BJ (cell line): ENCODE measurements around the gene EFCAB7. TPM values are rescaled to one million over a fixed set of nuclear protein-coding genes. Genes with fewer than 3 reads are reported as not detected.

Experiments used
- CTCF ChIA-PET: fragments of 350-600 bp; formaldehyde crosslinking; extraction: SDS; loops from one replicate; lab custom pipeline; 2021; ENCODE audit warnings: antibody characterized with exemption, inconsistent platforms; lab: Yijun Ruan, JAX
- POLR2A ChIA-PET: fragments of 300-600 bp; sonication (Branson Sonifier 250); formaldehyde crosslinking; extraction: SDS; loops from one replicate; lab custom pipeline; 2021; ENCODE audit warnings: antibody characterized with exemption; lab: Charles Lee
- DNase-seq: peaks from one replicate; pipeline ENCODE4 v3.0.0-alpha.2; 2011; ENCODE audit warnings: low read depth
- H3K27me3 ChIP-seq: 2 replicates; pipeline ENCODE4 v1.6.0; 2011; ENCODE audit warnings: low read length; ENCODE audit not compliant: control insufficient read depth, insufficient read depth
- H3K36me3 ChIP-seq: 2 replicates; pipeline ENCODE4 v1.5.1; 2011; ENCODE audit warnings: low read length; ENCODE audit not compliant: control insufficient read depth, insufficient read depth
- H3K4me3 ChIP-seq: 2 replicates; pipeline ENCODE4 v1.5.1; 2011; ENCODE audit warnings: low read depth, mild to moderate bottlenecking, control low read depth, low read length
- polyA plus RNA-seq: library from polyadenylated mRNA; depleted of rRNA; stranded (reverse); fragments of >200 nt; gene quantifications from 2 replicates; pipeline ENCODE4 v1.2.3, GENCODE V29; 2011
- TF ChIP-seq, protein P1 (sequence below): IDR thresholded peaks from 2 replicates; pipeline ENCODE4 v1.5.1; 2011; ENCODE audit warnings: low read depth, mild to moderate bottlenecking, control low read depth, inconsistent platforms, low read length, moderate library complexity; ENCODE audit not compliant: insufficient read depth

Gene EFCAB7
- polyA plus RNA-seq, 1 experiment, result 0.98 TPM

DNA sequence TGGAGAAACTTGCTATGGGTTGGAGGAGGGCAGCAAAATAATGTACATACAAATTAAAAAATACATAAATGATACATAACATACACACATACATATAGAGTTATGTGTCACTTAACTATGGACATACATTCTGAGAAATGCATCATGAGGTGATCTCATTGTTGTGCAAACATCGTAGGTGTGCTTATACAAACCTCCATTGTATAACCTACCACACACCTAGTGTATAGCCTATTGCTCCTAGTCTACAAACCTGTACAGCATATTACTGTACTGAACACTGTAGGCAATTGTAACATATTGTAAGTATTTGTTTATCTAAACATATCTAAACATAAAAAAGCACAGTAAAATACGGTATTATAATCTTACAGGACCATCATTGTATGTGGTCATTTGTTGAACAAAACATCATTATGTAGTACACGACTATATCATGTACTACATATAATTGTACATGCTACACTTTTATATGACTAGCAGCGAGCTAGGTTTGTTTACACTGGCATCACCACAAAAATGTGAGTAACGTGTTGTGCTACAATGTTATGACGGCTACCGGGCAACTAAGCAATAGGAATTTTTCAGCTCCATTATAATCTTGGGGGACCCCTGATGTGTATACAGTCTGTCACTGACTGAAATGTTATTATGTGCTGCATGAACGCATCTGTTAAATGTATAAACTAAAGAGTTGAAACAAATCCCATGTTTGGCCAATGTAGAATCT, 35.8 kb upstream of the EFCAB7 start:
- CTCF ChIA-PET, result no interaction called here
- peak; percentile 15 for DNase-seq
- POLR2A ChIA-PET, result no interaction called here
- TF ChIP-seq, protein P1, sequence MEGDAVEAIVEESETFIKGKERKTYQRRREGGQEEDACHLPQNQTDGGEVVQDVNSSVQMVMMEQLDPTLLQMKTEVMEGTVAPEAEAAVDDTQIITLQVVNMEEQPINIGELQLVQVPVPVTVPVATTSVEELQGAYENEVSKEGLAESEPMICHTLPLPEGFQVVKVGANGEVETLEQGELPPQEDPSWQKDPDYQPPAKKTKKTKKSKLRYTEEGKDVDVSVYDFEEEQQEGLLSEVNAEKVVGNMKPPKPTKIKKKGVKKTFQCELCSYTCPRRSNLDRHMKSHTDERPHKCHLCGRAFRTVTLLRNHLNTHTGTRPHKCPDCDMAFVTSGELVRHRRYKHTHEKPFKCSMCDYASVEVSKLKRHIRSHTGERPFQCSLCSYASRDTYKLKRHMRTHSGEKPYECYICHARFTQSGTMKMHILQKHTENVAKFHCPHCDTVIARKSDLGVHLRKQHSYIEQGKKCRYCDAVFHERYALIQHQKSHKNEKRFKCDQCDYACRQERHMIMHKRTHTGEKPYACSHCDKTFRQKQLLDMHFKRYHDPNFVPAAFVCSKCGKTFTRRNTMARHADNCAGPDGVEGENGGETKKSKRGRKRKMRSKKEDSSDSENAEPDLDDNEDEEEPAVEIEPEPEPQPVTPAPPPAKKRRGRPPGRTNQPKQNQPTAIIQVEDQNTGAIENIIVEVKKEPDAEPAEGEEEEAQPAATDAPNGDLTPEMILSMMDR, result no peak
- no peaks in the 10 kb centered on the region for H3K36me3 ChIP-seq
- H3K4me3 ChIP-seq, result no peak overlapping the region
- no peaks in the 10 kb centered on the region for H3K27me3 ChIP-seq

- Histone ChIP-seq H3K4me3 (no peak overlapping the region), H3K36me3 (no peaks in the 10 kb centered on the region), H3K27me3 (no peaks in the 10 kb centered on the region)
- ChIA-PET CTCF (no interaction called here), POLR2A (no interaction called here)
- TF ChIP-seq, protein P1, result no peak
- no peak for DNase-seq
These were observed 25.7 kb upstream of the EFCAB7 start for GRCh38 chr1:63497577-63497976.

GRCh38 chr1:63498106-63498505, 25.2 kb upstream of the EFCAB7 start:
- no peak for DNase-seq
- H3K4me3 ChIP-seq, result no peak overlapping the region
- TF ChIP-seq, protein P1, result no peak
- no peaks in the 10 kb centered on the region for H3K36me3 ChIP-seq
- ChIA-PET CTCF (no interaction called here), POLR2A (no interaction called here)
- H3K27me3 ChIP-seq, result no peaks in the 10 kb centered on the region

GRCh38 chr1:63501256-63501655, 22.1 kb upstream of the EFCAB7 start:
- DNase-seq, result no peak
- Histone ChIP-seq H3K27me3 (no peaks in the 10 kb centered on the region), H3K4me3 (no peak overlapping the region), H3K36me3 (no peaks in the 10 kb centered on the region)
- POLR2A ChIA-PET, result no interaction called here
- TF ChIP-seq, protein P1, result no peak
- CTCF ChIA-PET, result interaction anchor here (0.6 kb wide), 1 partner anchor 347 kb away, joined by 5 read pairs; no protein-coding TSS in a partner anchor

DNA sequence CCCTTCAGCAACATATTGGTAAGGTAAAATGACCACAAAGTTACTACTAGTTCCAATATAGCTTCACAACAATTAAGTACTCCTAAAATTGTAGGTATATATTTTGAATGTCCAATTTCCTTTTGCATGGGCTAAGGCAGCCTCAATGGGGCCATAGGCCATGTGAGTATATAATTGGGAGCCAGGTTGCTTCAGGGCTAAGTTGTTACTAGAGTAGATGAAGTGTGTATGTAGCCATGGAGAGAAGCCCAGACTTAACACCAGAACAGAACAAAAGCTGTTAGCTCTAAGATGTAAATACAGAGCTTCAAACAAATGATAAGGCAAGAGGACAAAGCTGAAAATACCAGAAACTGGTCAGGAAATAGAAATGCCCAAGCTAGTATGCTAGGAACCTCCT, 16.5 kb upstream of the EFCAB7 start:
- ChIA-PET POLR2A (no interaction called here), CTCF (no interaction called here)
- no peak for DNase-seq
- H3K27me3 ChIP-seq, result no peaks in the 10 kb centered on the region
- H3K36me3 ChIP-seq, result no peaks in the 10 kb centered on the region
- H3K4me3 ChIP-seq, result no peak overlapping the region
- TF ChIP-seq, protein P1, result no peak
